ENCODE results near the gene SLC35F4. TPM values are rescaled to one million over a fixed set of nuclear protein-coding genes. Genes with fewer than 3 reads are reported as not detected.

SLC35F4 gene
- polyA plus RNA-seq, 1 donor from 2014 or later: 21.0 TPM

- Histone ChIP-seq H3K4me2 (ENCODE audit: low read length) (no peak overlapping the region), H3K36me3 (ENCODE audit: insufficient read depth, low read length) (no peaks in the 10 kb centered on the region), H3F3A (ENCODE audit: insufficient read depth, low read length, poor library complexity, severe bottlenecking) (no peaks in the 10 kb centered on the region), H3K27me3 (ENCODE audit: insufficient read depth, low read depth, low read length) (no peaks in the 10 kb centered on the region), H4K20me1 (ENCODE audit: insufficient read depth) (no peaks in the 10 kb centered on the region), H3K4me3 (ENCODE audit: low read length) (no peak overlapping the region), H2AFZ (ENCODE audit: low read depth, low read length) (peak overlapping the region; percentile 9), H3K9me3 (ENCODE audit: low read length) (no peaks in the 10 kb centered on the region), H3K9me2 (ENCODE audit: insufficient read depth, low read length) (no peaks in the 10 kb centered on the region), H3K79me2 (replicated peaks; ENCODE audit: insufficient read depth, low read length) (no peaks in the 10 kb centered on the region), H3K27ac (ENCODE audit: low read length) (peak overlapping the region; percentile 22), H3K9ac (ENCODE audit: low read length) (no peak overlapping the region)
- TF ChIP-seq POLR2AphosphoS5 (IDR thresholded peaks at IDR 0.05) (no peak), EP300 (conservative IDR thresholded peaks at IDR 0.05; ENCODE audit: poor library complexity, severe bottlenecking) (peak; percentile 22)
Measured at GRCh38 chr14:57897144-57897748, 31.4 kb upstream of the SLC35F4 start.

DNA sequence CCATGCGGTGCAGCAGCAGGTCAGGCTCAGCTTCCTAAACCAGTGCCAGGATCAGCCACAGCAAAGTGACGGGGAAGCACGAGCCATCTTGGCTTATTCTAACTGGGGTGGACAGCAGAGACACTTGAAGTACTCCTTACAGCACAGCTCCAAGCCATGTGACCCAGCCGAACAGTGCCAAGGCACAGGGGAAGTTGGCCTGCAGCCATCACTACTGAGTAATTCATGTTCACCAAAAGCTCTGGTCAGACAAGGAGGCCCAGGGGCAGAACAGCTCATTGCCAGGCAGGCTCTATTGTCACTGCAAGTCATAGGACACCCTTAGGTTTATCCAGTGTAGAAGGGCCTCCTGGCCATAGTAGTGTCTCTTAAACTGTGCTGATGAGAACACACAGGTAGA, 23.4 kb upstream of the SLC35F4 start:
- TF ChIP-seq, protein P1, sequence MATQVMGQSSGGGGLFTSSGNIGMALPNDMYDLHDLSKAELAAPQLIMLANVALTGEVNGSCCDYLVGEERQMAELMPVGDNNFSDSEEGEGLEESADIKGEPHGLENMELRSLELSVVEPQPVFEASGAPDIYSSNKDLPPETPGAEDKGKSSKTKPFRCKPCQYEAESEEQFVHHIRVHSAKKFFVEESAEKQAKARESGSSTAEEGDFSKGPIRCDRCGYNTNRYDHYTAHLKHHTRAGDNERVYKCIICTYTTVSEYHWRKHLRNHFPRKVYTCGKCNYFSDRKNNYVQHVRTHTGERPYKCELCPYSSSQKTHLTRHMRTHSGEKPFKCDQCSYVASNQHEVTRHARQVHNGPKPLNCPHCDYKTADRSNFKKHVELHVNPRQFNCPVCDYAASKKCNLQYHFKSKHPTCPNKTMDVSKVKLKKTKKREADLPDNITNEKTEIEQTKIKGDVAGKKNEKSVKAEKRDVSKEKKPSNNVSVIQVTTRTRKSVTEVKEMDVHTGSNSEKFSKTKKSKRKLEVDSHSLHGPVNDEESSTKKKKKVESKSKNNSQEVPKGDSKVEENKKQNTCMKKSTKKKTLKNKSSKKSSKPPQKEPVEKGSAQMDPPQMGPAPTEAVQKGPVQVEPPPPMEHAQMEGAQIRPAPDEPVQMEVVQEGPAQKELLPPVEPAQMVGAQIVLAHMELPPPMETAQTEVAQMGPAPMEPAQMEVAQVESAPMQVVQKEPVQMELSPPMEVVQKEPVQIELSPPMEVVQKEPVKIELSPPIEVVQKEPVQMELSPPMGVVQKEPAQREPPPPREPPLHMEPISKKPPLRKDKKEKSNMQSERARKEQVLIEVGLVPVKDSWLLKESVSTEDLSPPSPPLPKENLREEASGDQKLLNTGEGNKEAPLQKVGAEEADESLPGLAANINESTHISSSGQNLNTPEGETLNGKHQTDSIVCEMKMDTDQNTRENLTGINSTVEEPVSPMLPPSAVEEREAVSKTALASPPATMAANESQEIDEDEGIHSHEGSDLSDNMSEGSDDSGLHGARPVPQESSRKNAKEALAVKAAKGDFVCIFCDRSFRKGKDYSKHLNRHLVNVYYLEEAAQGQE (IDR thresholded peaks at IDR 0.05; ENCODE audit: borderline replicate concordance): no peak
- TF ChIP-seq RAD21 (conservative IDR thresholded peaks at IDR 0.05) (no peak), EZH2 (IDR thresholded peaks at IDR 0.05; ENCODE audit: borderline replicate concordance, insufficient read depth, low read length, poor library complexity, severe bottlenecking) (no peak), TAF1 (IDR thresholded peaks at IDR 0.05; ENCODE audit: low read depth) (no peak), POLR2AphosphoS5 (IDR thresholded peaks at IDR 0.05) (no peak), SMC3 (conservative IDR thresholded peaks at IDR 0.05; ENCODE audit: poor library complexity) (no peak), EP300 (conservative IDR thresholded peaks at IDR 0.05; ENCODE audit: poor library complexity, severe bottlenecking) (no peak), MXI1 (conservative IDR thresholded peaks at IDR 0.05; ENCODE audit: poor library complexity, severe bottlenecking) (no peak)
- TF ChIP-seq, protein P2, sequence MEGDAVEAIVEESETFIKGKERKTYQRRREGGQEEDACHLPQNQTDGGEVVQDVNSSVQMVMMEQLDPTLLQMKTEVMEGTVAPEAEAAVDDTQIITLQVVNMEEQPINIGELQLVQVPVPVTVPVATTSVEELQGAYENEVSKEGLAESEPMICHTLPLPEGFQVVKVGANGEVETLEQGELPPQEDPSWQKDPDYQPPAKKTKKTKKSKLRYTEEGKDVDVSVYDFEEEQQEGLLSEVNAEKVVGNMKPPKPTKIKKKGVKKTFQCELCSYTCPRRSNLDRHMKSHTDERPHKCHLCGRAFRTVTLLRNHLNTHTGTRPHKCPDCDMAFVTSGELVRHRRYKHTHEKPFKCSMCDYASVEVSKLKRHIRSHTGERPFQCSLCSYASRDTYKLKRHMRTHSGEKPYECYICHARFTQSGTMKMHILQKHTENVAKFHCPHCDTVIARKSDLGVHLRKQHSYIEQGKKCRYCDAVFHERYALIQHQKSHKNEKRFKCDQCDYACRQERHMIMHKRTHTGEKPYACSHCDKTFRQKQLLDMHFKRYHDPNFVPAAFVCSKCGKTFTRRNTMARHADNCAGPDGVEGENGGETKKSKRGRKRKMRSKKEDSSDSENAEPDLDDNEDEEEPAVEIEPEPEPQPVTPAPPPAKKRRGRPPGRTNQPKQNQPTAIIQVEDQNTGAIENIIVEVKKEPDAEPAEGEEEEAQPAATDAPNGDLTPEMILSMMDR (IDR thresholded peaks at IDR 0.05; ENCODE audit: poor library complexity, severe bottlenecking): no peak
- H2AFZ ChIP-seq (ENCODE audit: low read depth, low read length): no peak overlapping the region
- H4K20me1 ChIP-seq (ENCODE audit: insufficient read depth): no peaks in the 10 kb centered on the region
- H3K4me2 ChIP-seq (ENCODE audit: low read length): no peak overlapping the region
- no peaks in the 10 kb centered on the region for H3K79me2 ChIP-seq (replicated peaks; ENCODE audit: insufficient read depth, low read length)
- H3K9me2 ChIP-seq (ENCODE audit: insufficient read depth, low read length): no peaks in the 10 kb centered on the region
- no peak overlapping the region for H3K9ac ChIP-seq (ENCODE audit: low read length)
- H3K9me3 ChIP-seq (ENCODE audit: low read length): no peaks in the 10 kb centered on the region
- H3K27ac ChIP-seq (ENCODE audit: low read length): no peak overlapping the region
- H3K4me3 ChIP-seq (ENCODE audit: low read length): no peak overlapping the region
- no peaks in the 10 kb centered on the region for H3K27me3 ChIP-seq (ENCODE audit: insufficient read depth, low read depth, low read length)
- H3K36me3 ChIP-seq (ENCODE audit: insufficient read depth, low read length): no peaks in the 10 kb centered on the region
- H3F3A ChIP-seq (ENCODE audit: insufficient read depth, low read length, poor library complexity, severe bottlenecking): no peaks in the 10 kb centered on the region

All from neural cell (in vitro differentiated cells).